Thyroid gland (tissue), 4 donors: Measurements from ENCODE around the gene SLC25A2. TPM values are rescaled to one million over a fixed set of nuclear protein-coding genes. Genes with fewer than 3 reads are reported as not detected.

Experiments used
- DNase-seq, 2 donors: peaks; one replicate each; pipeline ENCODE4 v3.0.0-alpha.2; 2019
- H3K27ac ChIP-seq, 3 donors: fragments of 200-600 bp; sonication (generic); 1 replicate in 2 of 3; 2 replicates in 1 of 3; pipeline ENCODE4 v1.5.1; 2016 to 2019; ENCODE audit warnings: mild to moderate bottlenecking in 1 of 3, moderate library complexity in 1 of 3
- H3K27me3 ChIP-seq: fragments of 200-600 bp; sonication (generic); one replicate; pipeline ENCODE4 v1.5.1; 2019
- H3K36me3 ChIP-seq, 2 donors: fragments of 200-600 bp; sonication (generic); one replicate each; pipeline ENCODE4 v1.5.1; 2016 to 2019
- H3K4me1 ChIP-seq, 2 donors: fragments of 200-600 bp; sonication (generic); one replicate each; pipeline ENCODE4 v1.5.1; 2017 to 2019
- H3K4me3 ChIP-seq, 3 donors: fragments of 200-600 bp; sonication (generic); replicated peaks in 1 of 3; 1 replicate in 2 of 3; 2 replicates in 1 of 3; pipeline ENCODE4 v1.5.1; 2016; ENCODE audit warnings: mild to moderate bottlenecking in 1 of 3
- H3K9me3 ChIP-seq: fragments of 200-600 bp; sonication (generic); one replicate; pipeline ENCODE4 v1.5.1; 2017
- CTCF ChIP-seq, 6 experiments: fragments of 200-600 bp in 3 of 6; fragments of 450-650 bp in 3 of 6; sonication (generic) in 3 of 6; IDR thresholded peaks; one replicate each; pipeline ENCODE4 v1.5.1; 2016 to 2019; ENCODE audit warnings: antibody characterized with exemption in 6 of 6, mild to moderate bottlenecking in 2 of 6, inconsistent platforms in 1 of 6, moderate library complexity in 1 of 6
- POLR2A ChIP-seq, 2 donors: fragments of 450-650 bp; IDR thresholded peaks; one replicate each; pipeline ENCODE4 v1.6.1; 2017; ENCODE audit warnings: antibody characterized with exemption in 2 of 2, mild to moderate bottlenecking in 2 of 2, moderate library complexity in 1 of 2
- WGBS, 2 donors: methylation state at CpG; one replicate each; pipeline ENCODE4 v1.1.5; 2017; 5-methylcytosine and 5-hydroxymethylcytosine counted together
- intact Hi-C: fragments of 100-400 bp; cut with DNase I; formaldehyde crosslinking; loops from one replicate; pipeline ENCODE4 v1.15.1; 2023
- total RNA-seq, 4 donors: library from RNA; depleted of rRNA; stranded (reverse); fragments of >200 nt; gene quantifications; one replicate each; pipeline ENCODE4 v1.2.3, GENCODE V29; 2016

SLC25A2 gene
- total RNA-seq, 4 donors from 2014 or later: 1.6 to 4.5 TPM; not detected in 2

- DNase-seq: no peak
- WGBS, 2 donors: 19 to 28% methylated on average over 21 of the region's 21 CpGs
- Histone ChIP-seq H3K9me3 (no peaks in the 10 kb centered on the region), H3K4me1 (no peaks in the 10 kb centered on the region), H3K27me3 (no peaks in the 10 kb centered on the region), H3K36me3 (no peaks in the 10 kb centered on the region), H3K27ac (no peak within 1 kb of the TSS), H3K4me3 (no peak within 1 kb of the TSS)
- TF ChIP-seq POLR2A (IDR thresholded peaks at IDR 0.05) (no peak), CTCF (IDR thresholded peaks at IDR 0.05) (peak in 2 of 6 experiments; percentile 16 to 17)
- intact Hi-C loops: no loop called here
Observed at GRCh38 chr5:141330299-141331080, 26.6 kb upstream of the SLC25A2 start, which contains the start of gene PCDHGA1. Gene PCDHGA1 (plus strand): TSS chr5:141330514.

GRCh38 chr5:141328231-141328630 lies 24.4 kb upstream of the SLC25A2 start:
- TF ChIP-seq POLR2A (IDR thresholded peaks at IDR 0.05) (no peak), CTCF (IDR thresholded peaks at IDR 0.05) (no peak)
- Histone ChIP-seq H3K36me3 (no peaks in the 10 kb centered on the region), H3K4me3 (no peak overlapping the region), H3K4me1 (no peaks in the 10 kb centered on the region), H3K27me3 (no peaks in the 10 kb centered on the region), H3K27ac (no peak overlapping the region), H3K9me3 (no peaks in the 10 kb centered on the region)
- 72 to 86% methylated on average over 2 to 8 of the region's 8 CpGs for WGBS, 2 donors
- intact Hi-C loops: no loop called here
- no peak for DNase-seq

GRCh38 chr5:141326088-141326854 lies 22.4 kb upstream of the SLC25A2 start:
- Histone ChIP-seq H3K27me3 (no peaks in the 10 kb centered on the region), H3K9me3 (no peaks in the 10 kb centered on the region), H3K27ac (no peak overlapping the region), H3K36me3 (no peaks in the 10 kb centered on the region), H3K4me1 (peaks cover 0 to 2% of the 10 kb centered on the region in 2 donors), H3K4me3 (peak overlapping the region in 2 of 3 donors; percentile 6 to 27)
- intact Hi-C loops: no loop called here
- TF ChIP-seq POLR2A (IDR thresholded peaks at IDR 0.05) (peak in 1 of 2 donors; percentile 22), CTCF (IDR thresholded peaks at IDR 0.05) (peak in 5 of 6 experiments; percentile 10 to 50 (median 39))
- 12 to 14% methylated on average over 27 of the region's 27 CpGs for WGBS, 2 donors
- DNase-seq: peak; percentile 57 to 66

GRCh38 chr5:141322261-141322660 lies 18.4 kb upstream of the SLC25A2 start:
- intact Hi-C loops: no loop called here
- Histone ChIP-seq H3K4me1 (peaks cover 0 to 4% of the 10 kb centered on the region in 2 donors), H3K27ac (no peak overlapping the region), H3K9me3 (peaks cover 12% of the 10 kb centered on the region), H3K4me3 (no peak overlapping the region), H3K27me3 (no peaks in the 10 kb centered on the region), H3K36me3 (peaks cover 13 to 14% of the 10 kb centered on the region in 2 donors)
- TF ChIP-seq CTCF (IDR thresholded peaks at IDR 0.05): no peak
- TF ChIP-seq POLR2A (IDR thresholded peaks at IDR 0.05): no peak
- no peak for DNase-seq
- WGBS, 2 donors: 89 to 95% methylated on average over 3 of the region's 3 CpGs
